BJ (cell line): ENCODE results near the gene FABP7. TPM values are rescaled to one million over a fixed set of nuclear protein-coding genes. Genes with fewer than 3 reads are reported as not detected.

Experiments
- CTCF ChIA-PET: fragments of 350-600 bp; formaldehyde crosslinking; extraction: SDS; loops from one replicate; lab custom pipeline; 2021; ENCODE audit warnings: antibody characterized with exemption, inconsistent platforms; lab: Yijun Ruan, JAX
- POLR2A ChIA-PET: fragments of 300-600 bp; sonication (Branson Sonifier 250); formaldehyde crosslinking; extraction: SDS; loops from one replicate; lab custom pipeline; 2021; ENCODE audit warnings: antibody characterized with exemption; lab: Charles Lee
- DNase-seq: peaks from one replicate; pipeline ENCODE4 v3.0.0-alpha.2; 2011; ENCODE audit warnings: low read depth
- H3K27me3 ChIP-seq: 2 replicates; pipeline ENCODE4 v1.6.0; 2011; ENCODE audit warnings: low read length; ENCODE audit not compliant: control insufficient read depth, insufficient read depth
- H3K36me3 ChIP-seq: 2 replicates; pipeline ENCODE4 v1.5.1; 2011; ENCODE audit warnings: low read length; ENCODE audit not compliant: control insufficient read depth, insufficient read depth
- H3K4me3 ChIP-seq: 2 replicates; pipeline ENCODE4 v1.5.1; 2011; ENCODE audit warnings: low read depth, mild to moderate bottlenecking, control low read depth, low read length
- CTCF ChIP-seq: IDR thresholded peaks from 2 replicates; pipeline ENCODE4 v1.5.1; 2011; ENCODE audit warnings: low read depth, mild to moderate bottlenecking, control low read depth, inconsistent platforms, low read length, moderate library complexity; ENCODE audit not compliant: insufficient read depth
- polyA minus RNA-seq: library from RNA; depleted of rRNA, polyadenylated mRNA; stranded (reverse); fragments of >200 nt; gene quantifications from 2 replicates; pipeline ENCODE4 v1.2.3, GENCODE V29; 2011; rRNA and poly(A)+ RNA removed
- polyA plus RNA-seq: library from polyadenylated mRNA; depleted of rRNA; stranded (reverse); fragments of >200 nt; gene quantifications from 2 replicates; pipeline ENCODE4 v1.2.3, GENCODE V29; 2011; rRNA removed

FABP7 gene
- not detected in 2 replicates for polyA plus RNA-seq
- not detected in 2 replicates for polyA minus RNA-seq

GRCh38 chr6:122779667-122780066 lies at the start of gene FABP7:
TSS of gene FABP7 (plus strand) at chr6:122779716. CDS start at chr6:122779795, 79 bp downstream.
- H3K4me3 ChIP-seq, result no peak within 1 kb of the TSS
- no peak for DNase-seq
- ChIA-PET CTCF (interaction anchor here (0.9 kb wide), 1 partner anchor 10 kb away, joined by 4 read pairs; no protein-coding TSS in a partner anchor), POLR2A (no interaction called here)
- no peaks in the 10 kb centered on the region for H3K36me3 ChIP-seq
- H3K27me3 ChIP-seq, result peaks cover 4% of the 10 kb centered on the region
- TF ChIP-seq CTCF, result no peak

- DNase-seq, result no peak
- TF ChIP-seq CTCF, result no peak
- H3K27me3 ChIP-seq, result no peaks in the 10 kb centered on the region
- H3K4me3 ChIP-seq, result no peak overlapping the region
- ChIA-PET CTCF (interaction anchor here (0.9 to 8.0 kb wide), 10 partner anchors 10 to 614 kb away, joined by 3 to 119 read pairs (median 6); no protein-coding TSS in a partner anchor), POLR2A (no interaction called here)
- H3K36me3 ChIP-seq, result no peaks in the 10 kb centered on the region
These were observed 49.2 kb upstream of the FABP7 start for GRCh38 chr6:122730334-122730733.

- ChIA-PET POLR2A (no interaction called here), CTCF (interaction anchor here (0.7 to 8.0 kb wide), 16 partner anchors 9 to 614 kb away, joined by 3 to 119 read pairs (median 4); partner anchors contain the start of gene SMPDL3A)
- H3K36me3 ChIP-seq, result no peaks in the 10 kb centered on the region
- no peaks in the 10 kb centered on the region for H3K27me3 ChIP-seq
- no peak overlapping the region for H3K4me3 ChIP-seq
- DNase-seq, result peak; percentile 1
- peak; percentile 78 for TF ChIP-seq CTCF
These were observed 48.6 kb upstream of the FABP7 start for GRCh38 chr6:122730775-122731386.

GRCh38 chr6:122733259-122733658 lies 46.3 kb upstream of the FABP7 start:
- no peaks in the 10 kb centered on the region for H3K36me3 ChIP-seq
- no peak for TF ChIP-seq CTCF
- H3K4me3 ChIP-seq, result no peak overlapping the region
- DNase-seq, result no peak
- H3K27me3 ChIP-seq, result no peaks in the 10 kb centered on the region
- ChIA-PET POLR2A (no interaction called here), CTCF (interaction anchor here (0.6 to 8.0 kb wide), 5 partner anchors 56 to 266 kb away, joined by 3 to 119 read pairs (median 5); partner anchors contain the start of gene SMPDL3A)

GRCh38 chr6:122734529-122735395 lies 44.8 kb upstream of the FABP7 start:
- ChIA-PET CTCF (interaction anchor here (0.7 to 2.2 kb wide), 3 partner anchors 10 to 311 kb away, joined by 3 to 9 read pairs (median 9); no protein-coding TSS in a partner anchor), POLR2A (no interaction called here)
- DNase-seq, result no peak
- no peak for TF ChIP-seq CTCF
- Histone ChIP-seq H3K36me3 (no peaks in the 10 kb centered on the region), H3K4me3 (no peak overlapping the region), H3K27me3 (no peaks in the 10 kb centered on the region)
